Ishikawa (cell line): ENCODE results near the gene A4GALT.

Experiments
- CEBPB ChIP-seq: IDR thresholded peaks from 2 replicates; pipeline ENCODE4 v1.6.1; 2012
- CREB1 ChIP-seq: IDR thresholded peaks from 2 replicates; pipeline ENCODE4 v1.6.1; 2012; ENCODE audit warnings: low read depth
- TAF1 ChIP-seq: IDR thresholded peaks from 2 replicates; pipeline ENCODE4 v1.6.1; 2012; ENCODE audit warnings: low read depth, mild to moderate bottlenecking
- ZBTB7A ChIP-seq: IDR thresholded peaks from 2 replicates; pipeline ENCODE4 v1.6.1; 2012; ENCODE audit warnings: low read depth
- TF ChIP-seq, protein P1 (sequence below): IDR thresholded peaks from 2 replicates; pipeline ENCODE4 v1.6.1; 2012

DNA sequence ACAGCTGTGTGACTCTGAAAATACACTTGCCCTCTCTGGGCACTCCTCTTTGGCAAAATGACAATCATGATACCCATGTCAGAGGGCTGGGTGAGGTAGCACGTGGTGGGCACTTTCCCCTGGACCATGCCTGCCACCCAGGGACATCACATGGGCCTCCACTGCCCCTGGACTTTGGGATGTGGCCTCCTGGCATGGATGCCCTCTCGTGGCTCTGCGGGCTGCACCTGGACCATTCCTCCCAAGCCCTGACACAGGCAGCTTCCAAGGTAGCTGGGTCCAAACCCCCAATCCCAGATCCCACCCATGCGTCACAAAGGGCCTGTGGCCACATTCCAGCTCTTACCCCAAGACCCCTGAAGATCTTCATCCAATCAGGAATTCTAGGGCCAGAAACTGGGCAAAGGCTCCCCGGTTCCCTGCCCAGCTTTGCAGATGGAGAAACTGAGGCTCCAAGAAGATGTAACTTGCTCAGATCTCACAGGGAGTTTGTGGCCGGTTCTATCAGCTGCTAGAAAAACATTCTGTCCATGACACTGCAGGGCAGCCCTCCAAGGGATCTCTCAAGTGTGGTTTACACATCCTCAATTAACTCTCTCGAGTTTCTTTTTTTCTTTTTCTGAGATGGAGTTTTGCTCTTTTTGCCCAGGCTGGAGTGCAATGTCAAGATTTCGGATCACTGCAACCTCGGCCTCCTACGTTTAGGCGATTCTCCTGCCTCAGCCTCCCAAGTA is 36.0 kb downstream of the A4GALT start:
- TF ChIP-seq ZBTB7A (no peak), TAF1 (no peak), CEBPB (no peak), CREB1 (no peak)
- TF ChIP-seq, protein P1, sequence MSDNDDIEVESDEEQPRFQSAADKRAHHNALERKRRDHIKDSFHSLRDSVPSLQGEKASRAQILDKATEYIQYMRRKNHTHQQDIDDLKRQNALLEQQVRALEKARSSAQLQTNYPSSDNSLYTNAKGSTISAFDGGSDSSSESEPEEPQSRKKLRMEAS: no peak
